K562 (cell line): Measurements from ENCODE around the gene HSPB1. TPM values are rescaled to one million over a fixed set of nuclear protein-coding genes. Genes with fewer than 3 reads are reported as not detected.

Source experiments
- CREM ChIP-seq: IDR thresholded peaks from 2 replicates; pipeline ENCODE4 v1.6.1; 2014; ENCODE audit warnings: antibody characterized with exemption, low read depth
- L3MBTL2 ChIP-seq: fragments of 450-650 bp; IDR thresholded peaks from 2 replicates; pipeline ENCODE4 v1.6.1; 2016; ENCODE audit warnings: mild to moderate bottlenecking, moderate library complexity
- MCM7 ChIP-seq, 2 experiments: fragments of 450-650 bp; IDR thresholded peaks; 2 replicates each; pipeline ENCODE4 v1.6.1; 2016 to 2018
- NCOA6 ChIP-seq: fragments of 450-650 bp; IDR thresholded peaks from 2 replicates; pipeline ENCODE4 v1.6.1; 2017; ENCODE audit warnings: mild to moderate bottlenecking
- PCBP1 ChIP-seq: fragments of 200-400 bp; formaldehyde crosslinking; IDR thresholded peaks from 2 replicates; pipeline ENCODE4 v1.6.1; 2018; ENCODE audit warnings: mild to moderate bottlenecking, low read depth, low read length; ENCODE audit not compliant: poor library complexity, severe bottlenecking
- PHB ChIP-seq: fragments of 250-450 bp; sonication (Bioruptor Pico); IDR thresholded peaks from 2 replicates; pipeline ENCODE4 v1.5.0; 2021
- TCF7 ChIP-seq: sonication (generic); IDR thresholded peaks from 2 replicates; pipeline ENCODE4 v1.6.1; 2016; ENCODE audit warnings: antibody characterized with exemption, borderline replicate concordance
- ZBTB7A ChIP-seq: IDR thresholded peaks from 2 replicates; pipeline ENCODE4 v1.6.1; 2011; ENCODE audit warnings: low read depth, mild to moderate bottlenecking, low read length, moderate library complexity, borderline replicate concordance; ENCODE audit not compliant: control insufficient read depth
- ZNF124 ChIP-seq: sonication (generic); formaldehyde crosslinking; IDR thresholded peaks from 2 replicates; pipeline ENCODE4 v1.8.1; 2022; ENCODE audit warnings: missing genetic modification reagents
- ZNF395 ChIP-seq: fragments of 200-800 bp; sonication (Bioruptor generic); IDR thresholded peaks from 2 replicates; pipeline ENCODE4 v1.6.1; 2017; ENCODE audit warnings: missing genetic modification characterization, missing compliant biosample characterization
- polyA plus RNA-seq, 8 experiments: library from polyadenylated mRNA; depleted of rRNA in 4 of 8; stranded (reverse) in 5 of 8; unstranded in 3 of 8; fragments of >200 nt; fragmentation: Nextera tagmentation in 2 of 8; fragmentation: Illumina TruSeq in 1 of 8; extraction: Ambion mirVana in 2 of 8; extraction: Trizol in 1 of 8; gene quantifications; 2 replicates each; pipeline versions ENCODE4 v1.2.1 to v1.2.3, GENCODE V29; 2011 to 2014; ENCODE audit warnings: inconsistent platforms in 1 of 8, missing spikeins in 1 of 8
- total RNA-seq, 7 experiments: library from RNA; depleted of rRNA in 6 of 7; stranded (reverse); fragments of >200 nt in 6 of 7; fragmentation: Illumina TruSeq in 2 of 7; extraction: Trizol in 2 of 7; gene quantifications; 2 replicates each; pipeline versions ENCODE4 v1.2.1 to v1.2.3, GENCODE V29; 2011 to 2021; ENCODE audit warnings: low replicate concordance in 1 of 7

The HSPB1 gene
- total and polyA plus RNA-seq, 9 of the 15 experiments (the other 6 are each of a cell fraction or from before 2014, with no cell fraction given) = 27.1 to 522 (median 138) TPM

DNA sequence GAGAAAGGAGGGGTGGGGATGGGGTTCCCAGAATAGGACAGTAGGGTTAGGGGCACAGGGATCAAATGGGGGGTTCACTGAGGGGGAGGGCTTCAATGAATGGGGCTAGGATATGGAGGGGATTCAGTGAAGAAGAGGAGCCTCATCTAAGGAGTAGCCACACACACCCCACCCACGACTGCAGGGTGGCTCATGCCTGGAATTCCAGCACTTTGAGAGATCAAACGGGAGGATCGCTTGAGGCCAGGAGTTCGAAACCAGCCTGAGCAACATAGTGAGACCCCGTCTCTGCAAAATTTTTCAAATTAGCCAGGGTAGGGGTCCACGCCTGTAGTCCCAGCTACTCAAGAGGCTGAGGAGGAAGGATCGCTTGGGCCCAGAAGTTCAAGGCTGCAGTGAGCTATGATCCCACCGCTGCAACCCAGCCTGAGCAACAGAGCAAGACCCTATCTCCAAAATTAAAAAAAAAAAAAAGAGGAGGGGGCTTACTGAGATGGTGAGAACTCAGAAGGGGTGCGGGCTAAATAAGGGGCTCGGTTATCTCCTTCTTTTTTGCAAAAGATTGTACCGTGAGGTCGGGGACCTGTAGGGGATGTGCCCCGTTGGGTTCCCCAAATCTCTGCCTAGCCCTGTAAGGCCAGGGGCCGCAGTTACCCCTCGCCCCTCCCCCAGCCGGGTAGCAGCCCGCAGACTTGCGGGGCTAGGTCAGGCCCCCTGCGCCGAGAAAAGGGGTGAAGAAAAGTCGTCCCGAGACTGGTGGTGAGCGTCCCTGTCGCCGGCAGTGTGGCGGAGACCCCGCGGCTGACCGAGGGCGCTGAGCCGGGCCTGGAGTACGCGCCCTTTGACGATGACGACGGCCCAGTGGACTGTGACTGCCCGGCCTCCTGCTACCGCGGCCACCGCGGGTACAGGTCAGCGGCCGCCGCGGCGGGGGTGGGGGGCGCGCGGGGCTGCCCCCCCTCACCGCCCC is 43.1 kb upstream of the HSPB1 start (continued):
- 0 out of 2 replicates have a peak, but pooled peaks have one; percentile 24 for TF ChIP-seq ZBTB7A
- TF ChIP-seq PCBP1 = peak; percentile 49
- no peak for TF ChIP-seq NCOA6
- TF ChIP-seq TCF7 = no peak
- no peak for TF ChIP-seq ZNF395 (CRISPR knock-in tag)
- TF ChIP-seq PHB (CRISPR knock-in tag) = no peak
- peak; percentile 15; the same call in 1 of the 2 replicates for TF ChIP-seq CREM
- TF ChIP-seq MCM7 (IDR thresholded peaks at IDR 0.05) = no peak
- no peak for TF ChIP-seq ZNF124 (CRISPR knock-in tag)
- TF ChIP-seq L3MBTL2 = no peak
